ENCODE measurements around the gene CAMK1G. TPM values are rescaled to one million over a fixed set of nuclear protein-coding genes. Genes with fewer than 3 reads are reported as not detected.

CAMK1G gene
- polyA plus RNA-seq, 3 donors, result 0.04 to 0.18 TPM; not detected in 1

DNA sequence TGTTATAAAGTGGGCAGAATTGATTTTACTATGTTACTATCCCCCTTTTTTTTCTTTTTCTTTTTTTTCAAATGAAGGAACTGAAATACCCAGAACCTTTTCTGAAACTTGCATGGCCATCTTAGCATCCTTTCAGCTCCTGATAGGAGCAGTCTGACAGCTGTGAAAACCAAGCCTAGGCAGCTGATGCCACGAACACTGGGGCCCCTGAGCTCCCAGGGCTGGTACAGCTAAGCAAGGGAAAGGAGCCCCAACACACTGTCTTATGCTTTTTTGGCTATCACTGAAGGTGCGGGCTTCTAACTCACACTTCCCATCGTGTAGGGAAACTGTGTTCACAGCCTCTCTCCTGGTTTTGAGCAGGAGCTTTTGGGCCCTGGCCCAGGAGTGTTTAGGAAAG, 23.0 kb upstream of the CAMK1G start:
- whole genome bisulfite sequencing, 3 donors, result 78 to 84% (median 81%) methylated on average over 3 of the region's 3 CpGs
- H3K27ac ChIP-seq (ENCODE audit: low read depth, low read length), result no peak overlapping the region

GRCh38 chr1:209560952-209561351, 22.6 kb upstream of the CAMK1G start:
- WGBS, 3 donors, result 89 to 93% (median 92%) methylated on average over 10 of the region's 10 CpGs

GRCh38 chr1:209561532-209561931, 22.0 kb upstream of the CAMK1G start:
- WGBS, 3 donors, result 77 to 81% (median 78%) methylated on average over 6 of the region's 6 CpGs

More at GRCh38 chr1:209560952-209561351, 22.6 kb upstream of the CAMK1G start:
- no peak overlapping the region for H3K27ac ChIP-seq (ENCODE audit: low read depth, low read length)

GRCh38 chr1:209564849-209565248, 18.7 kb upstream of the CAMK1G start:
- no peak overlapping the region for H3K27ac ChIP-seq (ENCODE audit: low read depth, low read length)
- 55 to 67% (median 66%) methylated on average over 4 of the region's 4 CpGs for WGBS, 3 donors

More at GRCh38 chr1:209561532-209561931, 22.0 kb upstream of the CAMK1G start:
- H3K27ac ChIP-seq (ENCODE audit: low read depth, low read length), result no peak overlapping the region

DNA sequence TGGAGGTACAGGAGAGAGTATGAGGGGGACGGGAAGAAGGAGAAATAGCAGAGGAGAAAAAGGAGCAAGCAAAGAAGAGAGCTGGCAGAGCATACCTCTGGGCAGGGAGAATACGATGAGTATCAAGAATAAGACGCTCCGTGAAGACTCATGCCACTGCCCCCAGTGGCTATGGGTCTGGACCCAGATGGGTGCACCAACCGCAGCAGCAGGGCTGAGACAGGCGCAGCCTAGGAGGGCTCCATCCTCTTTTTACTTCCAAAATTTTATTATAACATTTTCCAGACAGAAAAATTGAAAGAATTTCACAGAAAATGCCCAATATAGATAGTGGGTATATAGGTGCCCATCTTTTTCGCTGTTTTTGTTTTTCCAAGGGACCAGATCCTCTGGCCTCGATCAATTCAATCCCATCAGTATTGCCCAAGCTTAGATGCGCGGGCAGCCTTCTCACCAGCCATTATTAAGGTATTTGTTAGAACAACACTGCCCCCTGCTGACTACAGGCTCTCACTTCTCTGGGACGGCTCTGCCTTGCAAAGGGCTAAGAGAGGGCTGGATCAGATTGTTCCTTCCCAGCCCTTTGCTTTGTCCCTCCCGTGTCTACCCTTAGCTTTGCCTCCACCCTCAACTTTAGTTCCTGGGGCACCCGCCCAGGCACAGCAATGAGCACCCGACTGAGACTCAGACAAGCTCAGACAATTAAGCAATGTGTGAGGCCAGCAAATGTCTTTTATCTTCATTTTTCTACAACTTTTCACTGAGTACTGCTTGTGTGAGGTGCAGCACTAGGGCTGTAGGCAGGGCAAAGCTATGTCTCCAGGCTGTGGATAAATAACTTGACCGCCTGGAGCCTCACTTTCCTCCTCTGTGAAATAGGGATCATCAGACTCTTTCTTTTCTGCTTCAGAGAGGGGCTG, 17.5 kb upstream of the CAMK1G start:
- no peak overlapping the region for H3K27ac ChIP-seq (ENCODE audit: low read depth, low read length)
- WGBS, 3 donors, result 30 to 37% (median 36%) methylated on average over 15 of the region's 15 CpGs

DNA sequence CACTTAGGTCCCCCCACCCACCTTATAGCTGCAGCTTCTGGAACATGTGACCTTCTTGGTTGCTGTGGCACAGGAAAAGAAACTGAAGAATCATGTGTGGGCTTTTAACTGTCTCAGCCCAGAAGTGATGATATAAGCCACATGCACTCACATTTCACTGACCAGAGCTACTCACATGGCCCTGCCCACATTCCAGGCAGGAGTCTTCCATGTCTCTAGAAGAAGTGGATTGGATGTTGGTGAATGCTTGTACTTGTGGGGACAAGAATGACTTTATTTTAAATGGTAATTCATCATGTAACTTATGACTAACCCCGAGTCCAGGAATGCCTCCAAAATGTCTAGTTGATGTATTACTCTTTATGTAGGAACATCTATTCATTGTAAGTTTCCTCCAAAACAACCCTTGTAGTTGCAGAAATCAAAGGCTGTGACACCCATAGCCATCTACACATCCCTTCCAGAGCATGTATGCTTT, 15.8 kb upstream of the CAMK1G start:
- WGBS, 3 donors, result 13 to 31% (median 28%) methylated on average over 1 of the region's 1 CpG
- no peak overlapping the region for H3K27ac ChIP-seq (ENCODE audit: low read depth, low read length)

DNA sequence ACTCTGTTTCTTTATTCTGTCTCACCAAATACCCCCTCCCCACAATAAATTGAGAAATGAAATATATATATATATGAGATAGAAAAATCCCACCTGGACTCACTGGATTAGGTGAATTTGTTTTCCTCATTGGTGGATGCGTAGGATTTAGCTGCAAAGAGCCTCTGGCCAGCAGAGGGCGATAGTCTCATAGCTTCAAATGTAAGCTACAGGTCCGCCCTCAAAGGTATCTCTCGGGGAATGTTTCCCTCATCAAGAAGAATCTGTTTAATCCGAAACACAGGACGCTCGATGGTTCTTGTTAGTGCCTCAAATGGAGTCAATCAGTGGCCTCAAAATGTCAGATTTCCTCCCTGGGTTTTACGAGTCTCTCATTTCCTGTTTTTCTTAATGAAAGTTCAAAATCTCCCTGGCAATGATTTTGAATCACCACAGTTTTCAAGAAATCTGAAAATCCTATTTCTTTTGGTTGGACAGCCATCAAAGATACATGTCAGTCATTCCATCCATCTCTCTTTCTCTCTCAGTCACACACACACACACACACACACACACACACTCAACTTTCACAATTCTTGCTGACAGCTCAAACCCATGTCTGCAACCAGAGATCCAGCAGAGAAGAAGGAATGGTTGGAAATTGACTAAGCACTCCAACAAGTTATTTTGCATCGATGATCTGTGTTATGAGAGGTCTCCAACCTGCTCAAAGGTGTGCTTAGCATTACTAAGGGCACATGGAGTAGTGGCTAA, 13.9 kb upstream of the CAMK1G start:
- no peak overlapping the region for H3K27ac ChIP-seq (ENCODE audit: low read depth, low read length)
- 7 to 11% (median 11%) methylated on average over 9 of the region's 9 CpGs for WGBS, 3 donors

GRCh38 chr1:209570743-209571142, 12.8 kb upstream of the CAMK1G start:
- 61 to 75% (median 64%) methylated on average over 3 of the region's 3 CpGs for WGBS, 3 donors
- H3K27ac ChIP-seq (ENCODE audit: low read depth, low read length), result no peak overlapping the region

- 15 to 27% (median 25%) methylated on average over 12 of the region's 12 CpGs for WGBS, 3 donors
- H3K27ac ChIP-seq (ENCODE audit: low read depth, low read length), result no peak overlapping the region
Observed at GRCh38 chr1:209576392-209577197, 6.9 kb upstream of the CAMK1G start.

- WGBS, 3 donors, result 78 to 82% (median 79%) methylated on average over 3 of the region's 3 CpGs
Observed at GRCh38 chr1:209577346-209577745, 6.2 kb upstream of the CAMK1G start.

DNA sequence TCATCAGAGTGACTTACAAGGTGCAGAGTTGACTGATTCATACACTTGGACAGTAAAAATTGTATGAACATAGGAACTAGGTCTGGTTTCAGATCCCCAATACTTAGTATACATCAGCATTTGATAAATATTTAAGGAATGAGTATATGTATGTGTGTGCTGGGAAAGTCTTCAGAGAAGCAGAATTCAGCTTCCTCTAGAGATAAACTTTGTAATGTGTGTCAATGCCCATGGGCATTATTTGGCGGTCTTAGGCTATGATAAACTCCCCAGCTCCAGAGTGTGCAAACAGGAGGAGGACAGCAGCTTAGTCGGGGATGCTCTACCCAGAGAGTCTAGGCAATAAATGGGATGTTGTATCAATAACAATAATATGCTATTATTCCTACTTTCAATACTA, 2.9 kb upstream of the CAMK1G start:
- H3K27ac ChIP-seq (ENCODE audit: low read depth, low read length), result no peak overlapping the region
- 40 to 78% (median 74%) methylated on average over 2 of the region's 2 CpGs for WGBS, 3 donors

More at GRCh38 chr1:209577346-209577745, 6.2 kb upstream of the CAMK1G start:
- H3K27ac ChIP-seq (ENCODE audit: low read depth, low read length), result no peak overlapping the region

- 16 to 34% (median 27%) methylated on average over 13 of the region's 13 CpGs for WGBS, 3 donors
- no peak overlapping the region for H3K27ac ChIP-seq (ENCODE audit: low read depth, low read length)
Observed at GRCh38 chr1:209584231-209584672, 738 bp downstream of the CAMK1G start.

DNA sequence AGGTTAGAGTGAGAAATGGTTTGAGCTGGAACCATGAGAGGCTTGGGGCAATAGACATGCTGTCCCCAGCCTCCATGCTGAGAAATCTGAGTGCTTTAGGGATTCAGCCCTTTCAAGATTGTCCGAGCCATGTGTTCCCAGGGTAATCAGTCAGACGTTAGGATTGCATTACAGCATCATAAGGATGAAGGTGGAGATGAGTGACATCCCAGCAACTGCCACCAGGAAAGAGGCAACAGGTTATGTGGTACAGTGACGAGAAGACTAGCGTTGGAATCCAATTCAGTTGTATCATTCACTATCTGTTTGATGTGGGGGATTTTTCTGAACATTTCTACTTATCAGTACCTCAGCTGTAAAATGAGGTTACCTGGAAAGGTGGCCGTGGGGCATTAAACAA, 1.7 kb downstream of the CAMK1G start:
- no peak overlapping the region for H3K27ac ChIP-seq (ENCODE audit: low read depth, low read length)
- 38 to 55% (median 52%) methylated on average over 5 of the region's 5 CpGs for WGBS, 3 donors

DNA sequence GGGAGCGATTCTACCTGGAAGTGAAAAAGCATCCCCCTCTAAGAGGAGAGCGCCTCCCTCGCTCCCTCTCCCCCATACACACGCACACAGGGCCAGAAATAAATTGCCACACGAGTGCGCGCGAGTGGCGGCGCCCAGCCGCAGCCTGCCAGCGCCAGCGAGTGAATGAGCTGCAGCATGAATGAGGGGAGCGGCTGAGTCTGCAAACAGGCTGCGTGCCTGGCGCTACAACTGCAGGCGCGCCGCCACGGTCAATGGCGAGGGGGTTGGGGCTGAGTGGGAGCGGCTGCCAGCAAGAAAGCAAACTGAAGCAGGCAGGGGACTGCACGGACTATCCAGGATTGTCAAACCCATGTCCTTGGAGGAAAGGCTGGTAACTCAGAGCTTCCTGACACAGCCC, 2.2 kb downstream of the CAMK1G start:
- H3K27ac ChIP-seq (ENCODE audit: low read depth, low read length), result no peak overlapping the region
- WGBS, 3 donors, result 1 to 3% (median 2%) methylated on average over 23 of the region's 23 CpGs

- 45 to 61% (median 58%) methylated on average over 4 of the region's 4 CpGs for WGBS, 3 donors
Observed at GRCh38 chr1:209586221-209586740, 2.8 kb downstream of the CAMK1G start.

DNA sequence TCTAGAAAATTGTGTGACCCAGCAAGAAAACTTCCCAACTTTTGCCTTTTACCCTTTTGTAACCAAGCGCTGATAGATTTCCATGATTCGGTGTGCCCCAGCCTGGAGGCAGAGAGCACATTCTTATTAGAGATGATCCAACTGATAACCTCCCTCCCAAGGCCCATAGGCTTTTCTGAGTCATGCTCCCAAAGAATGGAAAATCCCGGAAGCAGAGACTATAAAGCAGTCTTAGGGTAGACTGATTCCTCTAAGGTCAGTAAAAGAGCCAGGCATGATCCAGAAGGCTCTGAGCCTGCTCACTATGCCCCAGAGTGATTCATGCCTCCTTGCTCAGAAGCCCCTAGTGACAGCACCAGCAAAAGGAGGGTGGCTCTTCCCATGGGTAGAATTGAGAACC, 4.3 kb downstream of the CAMK1G start:
- no peak overlapping the region for H3K27ac ChIP-seq (ENCODE audit: low read depth, low read length)
- WGBS, 3 donors, result 88 to 94% (median 91%) methylated on average over 3 of the region's 3 CpGs

More at GRCh38 chr1:209586221-209586740, 2.8 kb downstream of the CAMK1G start:
- no peak overlapping the region for H3K27ac ChIP-seq (ENCODE audit: low read depth, low read length)

- no peak overlapping the region for H3K27ac ChIP-seq (ENCODE audit: low read depth, low read length)
- WGBS, 3 donors, result 93 to 96% (median 95%) methylated on average over 2 of the region's 2 CpGs
Observed at GRCh38 chr1:209589440-209589839, 5.9 kb downstream of the CAMK1G start.

- WGBS, 3 donors, result 85 to 89% (median 88%) methylated on average over 6 of the region's 6 CpGs
- no peak overlapping the region for H3K27ac ChIP-seq (ENCODE audit: low read depth, low read length)
Observed at GRCh38 chr1:209589863-209590262, 6.3 kb downstream of the CAMK1G start.
